HCT116 (cell line): Measurements from ENCODE around the gene MUSK. TPM values are rescaled to one million over a fixed set of nuclear protein-coding genes. Genes with fewer than 3 reads are reported as not detected.

Experiments
- ATAC-seq: fragments of 200-7000 bp; cut with Tn5 transposase; 2 replicates; pipeline ENCODE4 v1.9.1; 2020; ENCODE audit warnings: mild to moderate bottlenecking, moderate library complexity
- BruUV-seq: library from RNA; stranded (reverse); fragments of 400-500 nt; replicated peaks from 2 replicates; lab custom pipeline; 2021; lab: Mats Ljungman, UMichigan
- CTCF ChIA-PET: fragments of 300-600 bp; sonication (Branson Sonifier 250); formaldehyde crosslinking; loops from one replicate; lab custom pipeline; 2021; ENCODE audit warnings: antibody characterized with exemption; lab: Charles Lee
- POLR2A ChIA-PET: fragments of 300-600, 350-600 bp; sonication (Branson Sonifier 250); formaldehyde crosslinking; loops from one replicate; lab custom pipeline; 2021; ENCODE audit warnings: antibody characterized with exemption; lab: Charles Lee
- RAD21 ChIA-PET, 2 experiments: fragments of 300-600 bp; sonication (Branson Sonifier 250); formaldehyde crosslinking; loops; one replicate each; lab custom pipeline; 2023; ENCODE audit warnings: low total read pairs in 2 of 2; ENCODE audit not compliant: uncharacterized antibody in 2 of 2, unreplicated experiment in 2 of 2, low non-redundant PET in 1 of 2; lab: Charles Lee
- DNase-seq: peaks from one replicate; pipeline ENCODE4 v3.0.0-alpha.2; 2010; ENCODE audit warnings: low read depth, low spot score
- H2AFZ ChIP-seq: fragments of 200-600 bp; shearing (Covaris generic), sonication (generic); 2 replicates; pipeline ENCODE4 v1.6.1; 2017; ENCODE audit warnings: low read depth, mixed run types, mixed read lengths, antibody characterized with exemption, low read length; ENCODE audit not compliant: poor library complexity, severe bottlenecking
- H3K27ac ChIP-seq: 2 replicates; pipeline ENCODE4 v1.5.1; 2012; ENCODE audit warnings: low read depth, low read length
- H3K27me3 ChIP-seq: fragments of 200-600 bp; sonication (generic); 2 replicates; pipeline ENCODE4 v1.6.1; 2016; ENCODE audit warnings: mixed run types, low read length, mixed read lengths; ENCODE audit not compliant: insufficient read depth
- H3K36me3 ChIP-seq, 2 experiments: fragments of 200-500 bp in 1 of 2; fragments of 200-600 bp in 1 of 2; sonication (Bioruptor generic) in 1 of 2; sonication (generic) in 1 of 2; 2 replicates each; pipeline versions ENCODE4 v1.5.1 to v1.6.1; 2014 to 2016; ENCODE audit warnings: low read length in 2 of 2, inconsistent platforms in 1 of 2, mixed read lengths in 1 of 2, mixed run types in 1 of 2; ENCODE audit not compliant: insufficient read depth in 2 of 2, control insufficient read depth in 1 of 2
- H3K4me1 ChIP-seq, 2 experiments: fragments of 200-600 bp in 1 of 2; sonication (generic) in 1 of 2; 2 replicates each; pipeline versions ENCODE4 v1.5.1 to v1.6.1; 2012 to 2017; ENCODE audit warnings: low read length in 2 of 2, inconsistent platforms in 1 of 2, mild to moderate bottlenecking in 1 of 2, mixed read lengths in 1 of 2, mixed run types in 1 of 2, moderate library complexity in 1 of 2; ENCODE audit not compliant: insufficient read depth in 2 of 2, control insufficient read depth in 1 of 2
- H3K4me2 ChIP-seq: fragments of 200-600 bp; sonication (generic); 2 replicates; pipeline ENCODE4 v1.6.1; 2017; ENCODE audit warnings: mixed run types, low read length, mixed read lengths
- H3K4me3 ChIP-seq, 2 experiments: fragments of 200-600 bp in 1 of 2; sonication (generic) in 1 of 2; replicated peaks in 1 of 2; 2 replicates each; pipeline ENCODE4 v1.5.1; 2011 to 2016; ENCODE audit warnings: low read length in 2 of 2, control low read depth in 1 of 2, low read depth in 1 of 2, mild to moderate bottlenecking in 1 of 2, mixed read lengths in 1 of 2, mixed run types in 1 of 2
- H3K79me2 ChIP-seq: fragments of 200-600 bp; sonication (generic); 2 replicates; pipeline ENCODE4 v1.6.1; 2017; ENCODE audit warnings: mild to moderate bottlenecking, mixed run types, low read length, moderate library complexity, mixed read lengths; ENCODE audit not compliant: insufficient read depth
- H3K9ac ChIP-seq: fragments of 200-600 bp; sonication (generic); 2 replicates; pipeline ENCODE4 v1.6.1; 2016; ENCODE audit warnings: low read length, mixed read lengths
- H3K9me2 ChIP-seq: fragments of 200-600 bp; sonication (generic), shearing (Covaris generic); 2 replicates; pipeline ENCODE4 v1.6.1; 2017; ENCODE audit warnings: mixed run types, mild to moderate bottlenecking, moderate library complexity; ENCODE audit not compliant: insufficient read depth
- H3K9me3 ChIP-seq, 2 experiments: fragments of 200-500 bp in 1 of 2; fragments of 200-600 bp in 1 of 2; sonication (Bioruptor generic) in 1 of 2; sonication (generic) in 1 of 2; 2 replicates each; pipeline ENCODE4 v1.6.1; 2014 to 2017; ENCODE audit warnings: low read length in 2 of 2, mixed read lengths in 2 of 2, inconsistent platforms in 1 of 2, low read depth in 1 of 2, mild to moderate bottlenecking in 1 of 2, mixed run types in 1 of 2, moderate library complexity in 1 of 2; ENCODE audit not compliant: control insufficient read depth in 1 of 2, insufficient read depth in 1 of 2
- H4K20me1 ChIP-seq: fragments of 200-600 bp; sonication (generic), shearing (Covaris generic); 2 replicates; pipeline ENCODE4 v1.6.1; 2017; ENCODE audit warnings: mixed run types, mild to moderate bottlenecking, moderate library complexity; ENCODE audit not compliant: insufficient read depth
- ATF3 ChIP-seq: IDR thresholded peaks from 2 replicates; pipeline ENCODE4 v1.6.1; 2012
- CBX3 ChIP-seq: IDR thresholded peaks from 2 replicates; pipeline ENCODE4 v1.6.1; 2012; ENCODE audit warnings: low read depth
- ELF1 ChIP-seq: IDR thresholded peaks from 2 replicates; pipeline ENCODE4 v1.6.1; 2012; ENCODE audit warnings: low read depth, borderline replicate concordance
- FOSL1 ChIP-seq: IDR thresholded peaks from 2 replicates; pipeline ENCODE4 v1.6.1; 2012; ENCODE audit warnings: low read depth
- JUND ChIP-seq: IDR thresholded peaks from 2 replicates; pipeline ENCODE4 v1.6.1; 2012
- MAX ChIP-seq: IDR thresholded peaks from 2 replicates; pipeline ENCODE4 v1.6.1; 2012
- POLR2A ChIP-seq: IDR thresholded peaks from 2 replicates; pipeline ENCODE4 v1.7.0; 2011; ENCODE audit warnings: borderline replicate concordance; ENCODE audit not compliant: insufficient read depth, insufficient read length; ENCODE audit errors: extremely low read depth
- POLR2AphosphoS5 ChIP-seq: IDR thresholded peaks from 2 replicates; pipeline ENCODE4 v1.6.1; 2011; ENCODE audit warnings: mild to moderate bottlenecking, low read depth, low read length, moderate library complexity
- RAD21 ChIP-seq: IDR thresholded peaks from 2 replicates; pipeline ENCODE4 v1.6.1; 2012; ENCODE audit warnings: low read depth, mild to moderate bottlenecking
- REST ChIP-seq: IDR thresholded peaks from 2 replicates; pipeline ENCODE4 v1.6.1; 2012; ENCODE audit warnings: low read depth
- SIN3A ChIP-seq: IDR thresholded peaks from 2 replicates; pipeline ENCODE4 v1.6.1; 2012; ENCODE audit warnings: low read depth
- SP1 ChIP-seq: IDR thresholded peaks from 2 replicates; pipeline ENCODE4 v1.6.1; 2012; ENCODE audit warnings: low read depth
- SRF ChIP-seq: IDR thresholded peaks from 2 replicates; pipeline ENCODE4 v1.6.1; 2012; ENCODE audit warnings: low read depth
- TCF7L2 ChIP-seq: IDR thresholded peaks from 2 replicates; pipeline ENCODE4 v1.7.0; 2011; ENCODE audit warnings: borderline replicate concordance, inconsistent platforms; ENCODE audit not compliant: insufficient read depth, insufficient read length; ENCODE audit errors: extremely low read depth
- YY1 ChIP-seq: IDR thresholded peaks from 2 replicates; pipeline ENCODE4 v1.6.1; 2011; ENCODE audit warnings: low read length, low read depth, moderate library complexity, mild to moderate bottlenecking; ENCODE audit not compliant: insufficient replicate concordance; ENCODE audit errors: extremely low read depth
- ZFX ChIP-seq: fragments of 450-650 bp; IDR thresholded peaks from 2 replicates; pipeline ENCODE4 v1.6.1; 2017
- intact Hi-C: fragments of 100-400 bp; cut with micrococcal nuclease; formaldehyde crosslinking; loops from 2 replicates; pipeline ENCODE4 v1.10.0; 2022
- total RNA-seq: library from RNA; stranded (reverse); gene quantifications from one replicate; pipeline ENCODE4 v1.2.1, GENCODE V29; 2021; ENCODE audit not compliant: unreplicated experiment

MUSK gene
- total RNA-seq, 1 experiment from 2014 or later: not detected

- H4K20me1 ChIP-seq: no peaks in the 10 kb centered on the region
- RAD21 ChIA-PET: no interaction called here
- POLR2A ChIA-PET: no interaction called here
- no peak for DNase-seq
- no peaks in the 10 kb centered on the region for H3K79me2 ChIP-seq
- peaks cover 37 to 64% of the 10 kb centered on the region in 2 experiments for H3K4me1 ChIP-seq
- no peaks in the 10 kb centered on the region for H3K27me3 ChIP-seq
- H3K27ac ChIP-seq: no peak overlapping the region
- no peak for TF ChIP-seq ZFX
- no peak for TF ChIP-seq POLR2A
- TF ChIP-seq ATF3: no peak
- TF ChIP-seq ELF1: no peak
- no peak for TF ChIP-seq TCF7L2
- no peak for TF ChIP-seq YY1
- no peak for TF ChIP-seq SP1
- no peak for TF ChIP-seq POLR2AphosphoS5
- TF ChIP-seq RAD21: no peak
- TF ChIP-seq SRF: no peak
- TF ChIP-seq REST: no peak
- no peak for TF ChIP-seq SIN3A
- no peak for TF ChIP-seq MAX
- TF ChIP-seq FOSL1: no peak
- TF ChIP-seq CBX3: no peak
- no peak for TF ChIP-seq JUND
- H3K36me3 ChIP-seq: no peaks in the 10 kb centered on the region; a peak in 1 of 4 replicates
- H3K4me3 ChIP-seq: no peak overlapping the region
- no peak overlapping the region for H3K4me2 ChIP-seq
- no peak overlapping the region for H3K9ac ChIP-seq
- ATAC-seq: no peak
- CTCF ChIA-PET: no interaction called here
- no peak overlapping the region for H2AFZ ChIP-seq
- H3K9me3 ChIP-seq: no peaks in the 10 kb centered on the region
- no TSS peak for BruUV-seq
- H3K9me2 ChIP-seq: no peaks in the 10 kb centered on the region
- intact Hi-C loops: loop anchor here (5.0 kb wide), 1 partner anchor 287 kb away; the partner anchor contains the start of gene LPAR1
Observed at GRCh38 chr9:110750272-110750671, 81.7 kb downstream of the MUSK start.
